NCI-H1417 (cell line): ENCODE results near the gene ABHD17C.

ENCODE experiments used
- DNase-seq, 3 experiments: peaks; one replicate each; lab custom pipeline; 2025; lab: John Stamatoyannopoulos, UW

ABHD17C gene

GRCh38 chr15:80764535-80764934 lies 69.4 kb downstream of the ABHD17C start:
- DNase-seq, result no peak

GRCh38 chr15:80766275-80766674 lies 71.2 kb downstream of the ABHD17C start:
- no peak for DNase-seq

DNA sequence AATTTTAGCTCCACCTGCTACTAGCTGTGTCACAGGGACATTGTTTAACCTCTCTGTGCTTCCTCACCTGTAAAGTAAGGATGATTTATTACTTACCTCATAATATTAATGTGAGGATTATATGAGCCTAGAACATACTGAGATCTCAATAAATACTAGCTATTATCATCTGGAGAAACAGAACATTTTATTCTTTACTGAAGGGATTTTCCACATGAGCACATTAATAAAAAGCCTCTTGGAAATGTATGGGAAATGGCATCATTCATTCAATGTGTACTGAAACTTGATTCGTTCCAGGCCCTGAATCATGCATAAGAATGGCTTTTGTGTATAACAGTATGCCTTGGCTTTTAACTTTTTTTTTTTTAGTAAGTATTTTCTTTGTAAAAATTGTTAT lies 73.0 kb downstream of the ABHD17C start:
- DNase-seq, result peak in 1 of 3 experiments; percentile 18

GRCh38 chr15:80769153-80769828 lies 74.2 kb downstream of the ABHD17C start:
- no peak for DNase-seq

GRCh38 chr15:80769829-80770705 lies 75.0 kb downstream of the ABHD17C start:
- peak in 1 of 3 experiments; percentile 15 for DNase-seq

- DNase-seq, result peak; percentile 19 to 89 (median 73)
Observed at GRCh38 chr15:80773122-80773551, 78.0 kb downstream of the ABHD17C start.

- DNase-seq, result no peak
Observed at GRCh38 chr15:80773792-80774352, 78.8 kb downstream of the ABHD17C start.

DNA sequence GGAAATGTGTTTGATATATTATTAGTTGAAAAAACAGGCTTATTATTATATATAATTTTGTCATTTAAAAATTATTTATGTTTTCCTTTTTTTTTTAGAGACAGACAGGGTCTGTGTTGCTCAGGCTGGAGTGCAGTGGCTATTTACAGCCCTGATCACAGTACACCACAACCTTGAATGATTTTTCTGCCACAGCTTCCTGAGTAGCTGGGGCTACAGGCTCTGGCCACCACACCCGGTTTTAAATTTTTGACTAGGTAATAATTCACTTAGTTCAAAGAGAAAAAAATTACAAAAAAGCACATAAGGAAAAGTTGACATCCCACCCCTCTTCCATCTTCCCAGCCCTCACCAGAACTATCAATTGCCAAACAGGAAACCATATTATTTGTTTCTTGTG lies 79.4 kb downstream of the ABHD17C start:
- DNase-seq, result no peak

DNA sequence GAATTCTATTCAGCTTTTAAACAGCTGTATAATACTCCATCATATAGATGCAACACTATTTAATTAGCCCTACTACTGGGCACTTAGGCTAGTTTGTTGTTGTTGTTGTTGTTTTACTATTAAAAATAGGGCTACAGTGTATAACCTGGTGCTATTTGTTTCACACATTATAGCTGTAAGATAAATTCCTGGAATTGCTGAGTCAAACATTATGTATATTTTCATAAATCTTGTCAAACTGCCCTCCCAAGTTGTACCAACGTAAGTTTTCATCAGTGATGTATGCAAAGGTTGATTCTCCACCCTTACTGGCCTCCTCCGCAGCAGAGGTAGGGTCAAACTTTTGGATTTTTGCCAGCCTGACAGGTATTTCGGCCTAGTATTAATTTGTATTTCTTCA lies 80.2 kb downstream of the ABHD17C start:
- no peak for DNase-seq

- peak; percentile 68 to 89 (median 75) for DNase-seq
Observed at GRCh38 chr15:80776420-80777045, 81.4 kb downstream of the ABHD17C start.

DNA sequence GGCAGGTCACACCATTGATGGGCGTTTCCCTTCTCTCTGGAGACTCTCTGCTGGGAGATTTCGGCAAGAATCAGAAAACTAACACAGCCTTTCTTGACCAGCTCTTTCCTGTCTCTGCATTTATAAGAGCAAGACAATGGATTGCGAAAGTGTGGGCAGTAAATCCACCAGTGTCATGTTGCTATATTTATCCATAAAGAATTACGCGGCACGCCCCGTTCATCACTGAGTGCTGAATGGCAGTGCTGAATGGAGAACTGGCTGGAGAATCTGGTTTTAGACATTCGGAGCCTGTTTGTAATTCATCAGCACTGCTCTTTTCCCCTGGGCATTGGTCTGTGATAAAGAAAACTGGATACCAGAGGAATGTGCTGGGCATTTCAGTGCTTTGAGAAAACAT lies 82.0 kb downstream of the ABHD17C start:
- DNase-seq, result peak in 2 of 3 experiments; percentile 28 to 34

- DNase-seq, result no peak
Observed at GRCh38 chr15:80777826-80778620, 82.9 kb downstream of the ABHD17C start.

DNA sequence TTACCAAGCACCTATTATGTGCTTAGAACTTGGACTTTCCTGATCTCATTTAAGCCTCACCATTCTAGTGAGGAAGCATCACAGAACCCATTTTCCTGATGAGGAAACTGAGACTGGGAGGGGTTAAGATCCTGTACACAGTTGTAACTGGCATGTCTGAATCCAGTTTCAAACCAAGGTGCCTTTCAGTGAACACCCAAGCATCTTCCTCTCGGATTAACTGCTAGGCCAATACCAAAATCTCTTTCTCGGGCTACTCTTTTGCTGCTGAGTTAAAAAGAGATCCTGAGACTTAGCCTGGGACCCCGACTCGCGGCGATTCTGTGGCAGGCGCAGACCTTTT lies 83.5 kb downstream of the ABHD17C start:
- DNase-seq, result no peak

DNA sequence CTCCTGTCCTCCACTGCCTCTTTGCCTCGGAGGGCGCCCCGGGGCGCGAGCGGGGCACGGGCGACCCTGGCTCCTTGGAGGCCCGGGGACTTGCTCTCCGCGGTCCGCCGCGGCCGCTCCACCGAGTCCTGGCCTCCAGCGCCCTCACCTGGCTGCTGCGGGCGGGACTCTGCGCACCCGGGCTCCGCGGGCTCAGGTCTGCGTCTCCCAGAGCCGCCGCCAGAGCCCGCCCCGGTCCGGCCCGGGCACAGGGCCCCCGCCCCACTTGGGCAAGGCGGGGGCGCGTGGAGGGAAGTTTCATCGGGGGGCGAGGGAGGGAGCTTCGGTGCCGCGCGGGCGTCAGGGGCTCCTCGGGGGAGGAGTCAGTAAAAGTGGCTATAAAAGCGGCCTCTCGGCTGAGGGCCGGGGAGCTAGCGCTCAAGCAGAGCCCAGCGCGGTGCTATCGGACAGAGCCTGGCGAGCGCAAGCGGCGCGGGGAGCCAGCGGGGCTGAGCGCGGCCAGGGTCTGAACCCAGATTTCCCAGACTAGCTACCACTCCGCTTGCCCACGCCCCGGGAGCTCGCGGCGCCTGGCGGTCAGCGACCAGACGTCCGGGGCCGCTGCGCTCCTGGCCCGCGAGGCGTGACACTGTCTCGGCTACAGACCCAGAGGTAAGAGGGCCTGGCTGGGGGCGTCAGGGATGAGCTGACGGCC lies 84.0 kb downstream of the ABHD17C start, which contains the start of gene CEMIP:
Gene CEMIP, plus strand, starts transcription at position 407 of the 694 bp plus-strand sequence. CDS start 94,510 bp downstream, outside the sequence.
- peak; percentile 66 to 88 (median 86) for DNase-seq

DNA sequence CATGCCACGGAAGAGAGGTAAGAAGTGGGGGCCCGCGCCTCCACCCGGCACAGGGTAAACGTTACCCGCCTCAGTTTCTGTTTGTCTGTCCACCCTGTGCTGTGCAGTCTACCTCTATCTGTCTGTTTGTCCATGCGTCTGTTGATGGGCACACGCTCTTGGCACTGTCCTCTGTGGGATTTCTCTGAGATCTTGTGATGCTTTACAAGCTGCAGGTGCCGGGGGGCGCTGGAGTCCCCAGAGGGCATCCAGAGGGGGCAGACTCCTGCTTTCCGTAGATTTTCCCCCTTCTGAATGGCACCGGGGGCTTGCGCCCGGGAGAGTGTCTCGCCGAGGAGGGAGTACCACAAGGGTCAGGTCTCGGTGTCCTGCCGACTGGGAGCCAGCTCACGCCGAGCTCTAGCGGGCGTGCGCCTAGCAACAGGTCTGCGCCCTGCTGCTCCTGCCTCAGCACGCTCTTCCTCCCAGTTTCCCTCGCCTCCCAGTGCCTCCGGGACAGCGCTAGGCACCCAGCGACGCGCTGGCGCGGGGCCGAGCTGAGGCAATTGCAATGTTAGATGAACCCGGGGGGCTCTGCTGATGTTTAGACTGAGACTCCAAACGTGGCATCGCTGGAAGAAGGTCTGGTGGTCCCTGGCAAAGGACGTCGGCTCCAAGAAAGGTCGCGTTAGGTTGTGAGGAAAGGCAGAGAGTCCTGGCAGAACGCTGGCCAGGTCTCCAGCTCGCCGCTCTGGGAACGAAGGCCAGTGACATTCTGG lies 84.7 kb downstream of the ABHD17C start:
- DNase-seq, result peak; percentile 2 to 84 (median 81)

DNA sequence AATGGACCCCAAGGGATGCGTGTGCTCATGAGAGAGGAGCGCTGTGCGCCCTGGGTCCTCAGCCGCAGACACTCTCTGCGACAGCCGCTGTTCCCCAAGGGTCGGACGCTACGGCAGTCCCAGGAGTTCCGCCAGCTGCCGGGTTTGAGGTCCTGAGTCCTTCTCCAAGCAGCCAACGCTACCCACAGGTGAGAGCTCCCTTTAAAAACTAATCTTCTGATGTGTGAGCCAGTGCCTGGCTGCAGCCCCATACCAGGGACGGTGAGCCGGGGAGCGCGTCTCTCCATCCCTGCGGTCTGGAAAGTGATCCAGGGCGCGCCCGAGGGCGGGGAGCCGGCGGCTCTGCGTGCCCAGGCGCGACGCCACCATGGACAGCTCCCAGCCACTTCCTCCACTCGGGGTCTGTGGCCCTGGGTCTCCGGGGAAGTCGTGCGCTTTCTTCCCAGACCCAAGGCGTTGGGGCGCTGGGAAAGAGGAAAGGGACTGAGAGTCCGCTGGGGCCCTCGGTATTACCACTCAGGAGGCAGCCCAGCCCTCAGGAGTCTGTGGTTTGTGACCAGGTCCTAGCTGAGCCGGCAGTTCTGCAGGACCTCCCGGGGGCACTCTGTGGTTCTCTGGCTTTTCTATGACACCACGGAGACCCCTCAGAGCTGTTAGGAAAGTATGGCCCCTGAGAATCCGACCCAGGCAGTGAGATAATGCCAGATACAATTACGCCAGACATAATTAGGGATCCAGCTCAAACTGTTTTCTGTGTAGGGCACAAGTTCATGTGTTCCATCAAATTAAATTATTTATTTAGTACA lies 85.5 kb downstream of the ABHD17C start:
- DNase-seq, result peak in 2 of 3 experiments; percentile 77 to 81

DNA sequence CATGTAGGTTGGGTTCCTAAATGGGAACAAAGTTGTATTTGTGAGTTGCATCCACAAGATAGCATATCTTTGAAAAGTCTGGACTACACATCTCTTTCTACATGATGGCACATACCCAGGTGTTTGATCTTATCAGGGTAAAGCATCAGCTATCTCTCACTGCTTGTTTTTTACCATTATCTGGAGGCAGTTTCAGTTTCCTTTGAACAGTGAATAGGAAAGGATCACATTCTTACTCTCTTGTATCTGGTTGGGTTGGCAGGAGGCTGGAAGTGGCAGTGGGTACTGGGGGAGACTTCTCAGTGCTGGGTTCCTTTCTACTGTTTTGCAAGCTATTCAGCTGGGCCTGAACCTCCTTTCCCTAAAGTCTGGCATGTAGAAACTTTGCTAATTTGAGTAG lies 88.2 kb downstream of the ABHD17C start:
- no peak for DNase-seq

DNA sequence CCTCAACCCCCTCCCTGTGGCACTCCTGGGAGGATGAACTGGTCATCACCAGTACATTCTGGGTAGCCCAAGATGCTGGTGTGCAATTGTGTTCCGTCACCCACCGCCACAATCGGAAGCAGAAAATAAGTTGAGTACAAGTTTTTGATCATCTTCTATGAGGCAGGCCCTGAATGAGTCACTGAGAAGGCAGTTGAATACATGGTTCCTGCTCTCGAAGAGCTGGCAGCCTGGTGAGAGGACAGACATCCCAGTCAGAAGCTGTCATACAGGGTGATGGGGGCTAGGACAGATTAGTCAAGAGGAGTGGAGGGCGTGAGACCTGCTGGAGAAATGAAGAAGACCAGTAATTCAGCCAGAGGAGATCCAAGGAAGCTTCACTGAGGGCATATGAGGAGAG lies 90.2 kb downstream of the ABHD17C start:
- DNase-seq, result no peak

DNA sequence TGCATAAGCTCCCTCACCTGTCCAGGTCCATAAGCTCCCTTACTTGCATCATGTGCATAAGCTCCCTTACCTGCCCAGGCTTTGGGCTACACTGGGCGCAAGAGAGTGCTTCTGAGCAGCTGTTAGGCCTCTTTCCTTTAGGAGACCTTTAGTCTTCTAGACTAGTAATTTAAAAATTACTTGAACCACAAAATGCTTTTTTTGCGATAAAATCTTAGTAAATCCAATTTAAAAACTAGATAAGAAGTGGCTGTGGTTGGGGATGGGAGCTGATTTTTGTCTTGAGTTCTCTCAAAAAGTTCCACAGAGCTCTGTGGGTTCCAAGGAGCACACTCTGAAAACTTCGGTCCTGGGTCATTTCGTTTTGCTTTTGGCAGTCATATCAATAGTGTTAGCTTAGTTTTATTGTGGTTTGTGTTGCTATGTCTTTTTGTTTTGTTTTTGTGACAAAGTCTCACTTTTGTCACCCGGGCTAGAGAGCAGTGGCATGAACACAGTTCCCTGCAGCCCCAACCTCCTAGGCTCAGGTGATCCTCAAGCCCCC lies 90.8 kb downstream of the ABHD17C start:
- no peak for DNase-seq
